Tongue (tissue), 2 donors: ENCODE data around the gene ITGAD. TPM values are rescaled to one million over a fixed set of nuclear protein-coding genes. Genes with fewer than 3 reads are reported as not detected.

Experiments used
- DNase-seq: peaks from one replicate; pipeline ENCODE4 v3.0.0-alpha.2; 2015
- total RNA-seq: library from RNA; depleted of rRNA; stranded (reverse); fragments of >200 nt; gene quantifications from one replicate; pipeline ENCODE4 v1.2.3, GENCODE V29; 2014

Gene ITGAD
- total RNA-seq, 1 donor from 2014 or later: not detected

DNA sequence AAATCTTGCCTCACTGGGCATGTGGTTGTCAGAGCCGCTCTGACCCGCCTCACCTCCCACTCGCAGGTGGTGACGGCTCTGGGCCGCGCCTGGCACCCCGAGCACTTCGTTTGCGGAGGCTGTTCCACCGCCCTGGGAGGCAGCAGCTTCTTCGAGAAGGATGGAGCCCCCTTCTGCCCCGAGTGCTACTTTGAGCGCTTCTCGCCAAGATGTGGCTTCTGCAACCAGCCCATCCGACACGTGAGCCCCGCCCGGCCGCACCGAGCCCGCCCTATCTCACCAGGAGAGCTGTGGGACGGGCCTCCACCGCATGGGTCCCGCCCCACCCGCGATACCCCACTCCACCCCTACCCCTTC lies 82.8 kb downstream of the ITGAD start:
- no peak for DNase-seq

Other genes with a start within 250 kb of the ITGAD start
- gene PRSS36, start 243.3 kb upstream of the ITGAD start, total RNA-seq: not detected
- gene FUS, start 213.2 kb upstream of the ITGAD start, total RNA-seq: 82.2 TPM
- gene PYCARD, start 190.6 kb upstream of the ITGAD start, total RNA-seq: 15.2 TPM
- gene TRIM72, start 179.2 kb upstream of the ITGAD start, total RNA-seq: 117 TPM
- not detected for gene PYDC1, start 176.2 kb upstream of the ITGAD start, total RNA-seq
- 4.1 TPM for gene ITGAM, start 133.4 kb upstream of the ITGAD start, total RNA-seq
- 2.7 TPM for gene ITGAX, start 38.2 kb upstream of the ITGAD start, total RNA-seq
- 63.5 TPM for gene COX6A2, start 35.0 kb downstream of the ITGAD start, total RNA-seq
- 3.2 TPM for gene ZNF843, start 49.5 kb downstream of the ITGAD start, total RNA-seq
- 7.2 TPM for gene ARMC5, start 66.2 kb downstream of the ITGAD start, total RNA-seq
- gene TGFB1I1, start 78.8 kb downstream of the ITGAD start, total RNA-seq: 57.7 TPM
- gene SLC5A2, start 89.8 kb downstream of the ITGAD start, total RNA-seq: not detected
- gene RUSF1, start 115.1 kb downstream of the ITGAD start, total RNA-seq: 58.9 TPM
- gene AHSP, start 134.6 kb downstream of the ITGAD start, total RNA-seq: 4.2 TPM